ENCODE measurements around the gene GPR183. TPM values are rescaled to one million over a fixed set of nuclear protein-coding genes. Genes with fewer than 3 reads are reported as not detected.

The GPR183 gene
- total and polyA plus RNA-seq, 12 donors: 0.94 to 15.0 (median 8.3) TPM

DNA sequence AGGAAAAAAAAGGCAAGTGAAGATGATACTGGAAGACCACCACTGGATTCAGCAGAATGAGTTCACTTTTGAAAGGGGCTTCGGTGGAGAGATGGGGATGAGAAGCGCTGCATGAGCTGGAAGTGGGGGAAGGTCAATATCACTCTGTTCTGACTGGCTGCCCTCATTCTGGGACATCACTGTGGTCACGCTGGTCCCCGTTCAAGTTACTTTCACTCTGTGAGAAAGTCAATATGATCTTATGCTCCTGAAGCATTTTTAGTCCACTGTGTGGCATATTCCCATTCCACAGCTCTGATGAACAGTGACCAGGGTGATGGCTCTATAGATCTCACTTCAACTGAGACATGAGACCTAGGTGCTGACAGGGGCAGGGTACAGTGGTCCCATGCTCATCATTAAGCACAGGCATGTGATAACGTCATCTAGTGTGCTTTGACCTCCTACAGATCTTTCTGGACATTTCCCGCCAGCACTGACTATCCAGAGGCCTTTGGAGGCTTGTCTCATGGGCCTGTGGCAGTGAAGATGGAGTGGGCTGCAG lies 40.2 kb upstream of the GPR183 start:
- no peaks in the 10 kb centered on the region for H3K4me1 ChIP-seq (replicated peaks in 1 of 2)
- TF ChIP-seq, protein P1, sequence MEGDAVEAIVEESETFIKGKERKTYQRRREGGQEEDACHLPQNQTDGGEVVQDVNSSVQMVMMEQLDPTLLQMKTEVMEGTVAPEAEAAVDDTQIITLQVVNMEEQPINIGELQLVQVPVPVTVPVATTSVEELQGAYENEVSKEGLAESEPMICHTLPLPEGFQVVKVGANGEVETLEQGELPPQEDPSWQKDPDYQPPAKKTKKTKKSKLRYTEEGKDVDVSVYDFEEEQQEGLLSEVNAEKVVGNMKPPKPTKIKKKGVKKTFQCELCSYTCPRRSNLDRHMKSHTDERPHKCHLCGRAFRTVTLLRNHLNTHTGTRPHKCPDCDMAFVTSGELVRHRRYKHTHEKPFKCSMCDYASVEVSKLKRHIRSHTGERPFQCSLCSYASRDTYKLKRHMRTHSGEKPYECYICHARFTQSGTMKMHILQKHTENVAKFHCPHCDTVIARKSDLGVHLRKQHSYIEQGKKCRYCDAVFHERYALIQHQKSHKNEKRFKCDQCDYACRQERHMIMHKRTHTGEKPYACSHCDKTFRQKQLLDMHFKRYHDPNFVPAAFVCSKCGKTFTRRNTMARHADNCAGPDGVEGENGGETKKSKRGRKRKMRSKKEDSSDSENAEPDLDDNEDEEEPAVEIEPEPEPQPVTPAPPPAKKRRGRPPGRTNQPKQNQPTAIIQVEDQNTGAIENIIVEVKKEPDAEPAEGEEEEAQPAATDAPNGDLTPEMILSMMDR (IDR thresholded peaks at IDR 0.05): no peak
- no peak for TF ChIP-seq POLR2A (IDR thresholded peaks at IDR 0.05)
- no peak for DNase-seq
- H3K36me3 ChIP-seq (replicated peaks in 1 of 2): peaks cover 0 to 9% of the 10 kb centered on the region in 2 donors
- H3K27ac ChIP-seq: no peak overlapping the region
- H3K9me3 ChIP-seq (replicated peaks in 1 of 3): no peaks in the 10 kb centered on the region
- no peaks in the 10 kb centered on the region for H3K27me3 ChIP-seq
- no peak overlapping the region for H3K4me3 ChIP-seq
- intact Hi-C loops (cut with DNase I): no loop called here
- WGBS, 4 donors: 92 to 97% (median 94%) methylated on average over 6 of the region's 6 CpGs

DNA sequence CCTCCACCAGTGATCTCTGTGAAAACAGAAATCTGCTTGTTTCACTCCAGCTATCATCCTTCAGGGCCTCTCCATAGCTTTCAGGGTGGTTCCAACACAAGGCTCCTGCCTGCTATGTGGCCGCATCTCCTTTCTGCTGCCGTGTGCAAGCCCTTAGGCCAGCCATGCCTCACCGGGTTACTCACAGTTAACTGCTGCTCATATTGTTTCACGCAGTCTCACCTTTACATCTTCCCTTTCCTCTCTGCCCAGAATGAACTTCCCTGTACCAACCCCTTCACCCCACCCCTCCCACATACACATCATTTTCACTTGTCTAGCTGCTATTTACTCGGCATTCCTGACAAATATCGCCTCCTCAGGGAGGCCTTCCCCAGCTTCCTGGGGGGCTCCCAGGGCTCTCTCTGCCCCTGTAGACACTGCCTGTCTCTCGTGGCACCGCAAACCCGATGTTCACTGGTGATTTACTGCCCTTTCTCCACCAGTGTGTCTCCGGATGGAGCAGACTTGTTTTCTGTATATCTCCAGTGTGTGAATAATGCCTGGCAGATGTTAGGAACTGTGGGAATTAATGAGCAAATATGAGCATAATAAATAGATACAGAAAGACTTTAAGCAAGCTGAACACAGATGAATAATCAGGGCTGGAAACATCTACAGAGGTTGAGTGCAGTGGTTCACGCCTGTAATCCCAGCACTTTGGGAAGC lies 39.3 kb upstream of the GPR183 start:
- no peaks in the 10 kb centered on the region for H3K4me1 ChIP-seq (replicated peaks in 1 of 2)
- no peaks in the 10 kb centered on the region for H3K9me3 ChIP-seq (replicated peaks in 1 of 3)
- H3K4me3 ChIP-seq: no peak overlapping the region
- 89 to 95% (median 89%) methylated on average over 11 of the region's 11 CpGs for whole genome bisulfite sequencing, 4 donors
- DNase-seq: no peak
- TF ChIP-seq, protein P1 (IDR thresholded peaks at IDR 0.05): no peak
- TF ChIP-seq POLR2A (IDR thresholded peaks at IDR 0.05): no peak
- peaks cover 0 to 9% of the 10 kb centered on the region in 2 donors for H3K36me3 ChIP-seq (replicated peaks in 1 of 2)
- intact Hi-C loops (cut with DNase I): no loop called here
- no peaks in the 10 kb centered on the region for H3K27me3 ChIP-seq
- H3K27ac ChIP-seq: no peak overlapping the region

DNA sequence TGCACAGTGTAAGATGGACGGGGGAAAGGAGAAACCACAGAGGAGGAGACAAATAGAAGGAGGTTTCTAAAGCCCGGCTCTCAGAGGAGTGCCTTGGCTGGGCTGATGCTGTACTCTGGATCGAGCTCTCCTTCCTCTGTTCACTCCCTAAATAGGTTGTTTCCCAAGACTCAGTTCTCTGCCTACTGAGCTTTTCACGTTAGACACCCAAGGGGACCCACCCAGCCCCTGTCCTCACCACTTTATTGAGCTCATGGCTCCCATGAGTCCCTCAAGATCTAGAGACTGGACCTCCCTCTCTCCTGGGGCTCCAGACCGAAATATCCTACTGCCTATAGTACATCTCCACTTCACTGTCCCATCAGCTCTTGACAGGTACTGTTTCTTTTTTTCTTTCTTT lies 38.1 kb upstream of the GPR183 start:
- Histone ChIP-seq H3K27ac (no peak overlapping the region), H3K36me3 (replicated peaks in 1 of 2) (peaks cover 0 to 9% of the 10 kb centered on the region in 2 donors), H3K4me3 (no peak overlapping the region), H3K4me1 (replicated peaks in 1 of 2) (no peaks in the 10 kb centered on the region), H3K9me3 (replicated peaks in 1 of 3) (no peaks in the 10 kb centered on the region), H3K27me3 (no peaks in the 10 kb centered on the region)
- intact Hi-C loops (cut with DNase I): no loop called here
- DNase-seq: no peak
- TF ChIP-seq POLR2A (IDR thresholded peaks at IDR 0.05): no peak
- TF ChIP-seq, protein P1 (IDR thresholded peaks at IDR 0.05): no peak
- 93 to 95% (median 94%) methylated on average over 5 of the region's 5 CpGs for WGBS, 4 donors

DNA sequence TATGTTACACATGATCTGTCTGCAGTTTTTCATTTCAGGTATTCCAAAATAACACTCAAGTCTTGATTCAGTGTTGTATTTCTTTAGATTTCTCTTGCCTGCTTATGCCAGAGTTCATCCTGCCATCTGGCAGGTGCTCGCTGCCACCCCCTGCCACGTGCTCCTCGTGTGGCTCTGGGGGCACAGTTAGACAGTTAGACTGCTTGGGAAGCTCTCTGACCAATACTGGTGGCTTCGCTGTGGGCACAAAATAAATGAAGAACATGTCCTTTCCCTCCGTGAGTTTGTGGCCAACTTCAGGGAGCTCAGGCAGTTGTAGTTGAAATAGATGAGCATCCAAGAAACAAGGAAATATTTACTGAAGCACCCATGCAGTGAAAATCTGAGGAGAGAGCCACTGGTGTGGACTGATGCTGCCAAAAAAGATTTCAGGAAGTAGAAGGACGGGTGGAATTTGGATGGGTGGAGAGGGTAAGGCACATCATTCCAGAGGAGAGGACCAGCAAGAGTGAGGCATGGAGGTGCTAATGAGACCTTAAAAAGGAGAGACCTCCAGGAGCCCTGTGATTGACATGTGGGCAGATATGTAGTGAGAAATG lies 37.5 kb upstream of the GPR183 start:
- intact Hi-C loops (cut with DNase I): no loop called here
- DNase-seq: no peak
- no peak overlapping the region for H3K27ac ChIP-seq
- H3K36me3 ChIP-seq (replicated peaks in 1 of 2): peaks cover 0 to 9% of the 10 kb centered on the region in 2 donors
- no peak overlapping the region for H3K4me3 ChIP-seq
- H3K27me3 ChIP-seq: no peaks in the 10 kb centered on the region
- TF ChIP-seq, protein P1 (IDR thresholded peaks at IDR 0.05): no peak
- no peak for TF ChIP-seq POLR2A (IDR thresholded peaks at IDR 0.05)
- 91 to 95% (median 93%) methylated on average over 6 of the region's 6 CpGs for WGBS, 4 donors
- H3K9me3 ChIP-seq (replicated peaks in 1 of 3): no peaks in the 10 kb centered on the region
- H3K4me1 ChIP-seq (replicated peaks in 1 of 2): peaks cover 3% of the 10 kb centered on the region in 2 donors

Data from adrenal gland (tissue), 12 donors.